CD4-positive, alpha-beta T cell treated with Interleukin-6 at 100 ng/mL for 8 hours (primary cell): Measurements from ENCODE around the gene PIGP.
"Not testable (repeated sequence)": the region's sequence is repeated elsewhere in the genome, so short reads cannot be mapped to it uniquely, and the experiment has no call there.

ENCODE experiments used
- DNase-seq: peaks from one replicate; pipeline ENCODE4 v3.0.0-alpha.2; 2020; ENCODE audit warnings: mixed read lengths, low spot score

Gene PIGP

GRCh38 chr21:37044643-37045042 lies 28.2 kb downstream of the PIGP start:
- DNase-seq: no peak

GRCh38 chr21:37043818-37044217 lies 29.1 kb downstream of the PIGP start:
- DNase-seq: no peak

- no peak for DNase-seq
Observed at GRCh38 chr21:37041706-37042271, 31.1 kb downstream of the PIGP start.

- DNase-seq: no peak
Observed at GRCh38 chr21:37040212-37040611, 32.7 kb downstream of the PIGP start.

GRCh38 chr21:37039411-37040075 lies 33.3 kb downstream of the PIGP start:
- DNase-seq: no peak

- DNase-seq: no peak
Observed at GRCh38 chr21:37036177-37036576, 36.7 kb downstream of the PIGP start.

- not testable (repeated sequence) for DNase-seq
Observed at GRCh38 chr21:37034394-37034793, 38.5 kb downstream of the PIGP start.

- DNase-seq: no peak
Observed at GRCh38 chr21:37032877-37033471, 39.9 kb downstream of the PIGP start.

GRCh38 chr21:37032293-37032692 lies 40.6 kb downstream of the PIGP start:
- DNase-seq: no peak

- DNase-seq: no peak
Observed at GRCh38 chr21:37030864-37031263, 42.0 kb downstream of the PIGP start.

- DNase-seq: no peak
Observed at GRCh38 chr21:37028570-37028969, 44.3 kb downstream of the PIGP start.

- DNase-seq: no peak
Observed at GRCh38 chr21:37026499-37026898, 46.4 kb downstream of the PIGP start.

- DNase-seq: no peak
Observed at GRCh38 chr21:37017951-37018679, 54.8 kb downstream of the PIGP start.
